HG02571 (cell line): ENCODE results near the gene COL8A2.

ENCODE experiments used
- ATAC-seq: cut with Tn5 transposase; IDR thresholded peaks from one replicate; pipeline ENCODE4 v1.9.1; 2021; ENCODE audit warnings: mild to moderate bottlenecking, moderate library complexity; ENCODE audit not compliant: unreplicated experiment

Gene COL8A2

GRCh38 chr1:36070349-36070748 is 54.7 kb downstream of the COL8A2 start:
- ATAC-seq, result no peak

- no peak for ATAC-seq
These were observed 56.2 kb downstream of the COL8A2 start for GRCh38 chr1:36068866-36069265.

- ATAC-seq, result no peak
These were observed 57.2 kb downstream of the COL8A2 start for GRCh38 chr1:36067871-36068270.

- no peak for ATAC-seq
These were observed 62.7 kb downstream of the COL8A2 start for GRCh38 chr1:36062315-36062714.

- ATAC-seq, result no peak
These were observed 69.3 kb downstream of the COL8A2 start for GRCh38 chr1:36055706-36056105.

- ATAC-seq, result no peak
These were observed 71.0 kb downstream of the COL8A2 start for GRCh38 chr1:36053978-36054377.

- ATAC-seq, result no peak
These were observed 73.2 kb downstream of the COL8A2 start for GRCh38 chr1:36051821-36052220.
